ENCODE data around the gene B4GALT1. TPM values are rescaled to one million over a fixed set of nuclear protein-coding genes. Genes with fewer than 3 reads are reported as not detected.

B4GALT1 gene
- total RNA-seq, 1 experiment from 2014 or later, result 32.0 TPM

- TF ChIP-seq CTCF (conservative IDR thresholded peaks at IDR 0.05; ENCODE audit: low read depth, low read length) (no peak), EZH2 (IDR thresholded peaks at IDR 0.05; ENCODE audit: borderline replicate concordance, low read depth, low read length, poor library complexity, severe bottlenecking) (no peak)
- Histone ChIP-seq H3K36me3 (ENCODE audit: insufficient read depth, low read length, poor library complexity, severe bottlenecking) (no peaks in the 10 kb centered on the region), H3K9me3 (ENCODE audit: low read depth, low read length, poor library complexity, severe bottlenecking) (no peaks in the 10 kb centered on the region), H3K27me3 (replicated peaks; ENCODE audit: insufficient read depth, low read depth, low read length, poor library complexity) (no peaks in the 10 kb centered on the region), H3K4me1 (ENCODE audit: insufficient read depth, low read length, poor library complexity, severe bottlenecking) (peaks cover 30% of the 10 kb centered on the region), H3K4me3 (ENCODE audit: low read depth, low read length, poor library complexity, severe bottlenecking) (no peak overlapping the region), H3K27ac (ENCODE audit: low read depth, low read length, poor library complexity, severe bottlenecking) (no peak overlapping the region)
- intact Hi-C loops (cut with micrococcal nuclease; ENCODE audit: unreplicated experiment), result loop anchor here (5.0 kb wide), 1 partner anchor 53 kb away; no protein-coding TSS in a partner anchor
- BruUV-seq (replicated peaks), result no TSS peak
- CTCF ChIA-PET, result interaction anchor here (0.7 to 1.2 kb wide), 2 partner anchors 34 to 57 kb away, joined by 4 to 5 read pairs; no protein-coding TSS in a partner anchor
- no peak for DNase-seq (ENCODE audit: low spot score)
- POLR2A ChIA-PET (ENCODE audit: low non-redundant PET), result no interaction called here
Measured at GRCh38 chr9:33168941-33169544, 1.9 kb upstream of the B4GALT1 start.

GRCh38 chr9:33167972-33168461 lies 881 bp upstream of the B4GALT1 start:
- intact Hi-C loops (cut with micrococcal nuclease; ENCODE audit: unreplicated experiment), result loop anchor here (2.0 to 5.0 kb wide), 2 partner anchors 54 to 87 kb away; no protein-coding TSS in a partner anchor
- peak overlapping the region; percentile 80 for H3K27ac ChIP-seq (ENCODE audit: low read depth, low read length, poor library complexity, severe bottlenecking)

More at GRCh38 chr9:33167972-33168461, 881 bp upstream of the B4GALT1 start:
- peaks cover 38% of the 10 kb centered on the region for H3K4me1 ChIP-seq (ENCODE audit: insufficient read depth, low read length, poor library complexity, severe bottlenecking)
- ChIA-PET CTCF (no interaction called here), POLR2A (ENCODE audit: low non-redundant PET) (interaction anchor here (0.7 kb wide), 1 partner anchor 17 kb away, joined by 3 read pairs; no protein-coding TSS in a partner anchor)
- no peak for DNase-seq (ENCODE audit: low spot score)
- no peaks in the 10 kb centered on the region for H3K27me3 ChIP-seq (replicated peaks; ENCODE audit: insufficient read depth, low read depth, low read length, poor library complexity)
- H3K4me3 ChIP-seq (ENCODE audit: low read depth, low read length, poor library complexity, severe bottlenecking), result peak overlapping the region; percentile 95
- no peaks in the 10 kb centered on the region for H3K9me3 ChIP-seq (ENCODE audit: low read depth, low read length, poor library complexity, severe bottlenecking)
- TF ChIP-seq CTCF (conservative IDR thresholded peaks at IDR 0.05; ENCODE audit: low read depth, low read length), result no peak
- TF ChIP-seq EZH2 (IDR thresholded peaks at IDR 0.05; ENCODE audit: borderline replicate concordance, low read depth, low read length, poor library complexity, severe bottlenecking), result no peak
- no TSS peak for BruUV-seq (replicated peaks)
- H3K36me3 ChIP-seq (ENCODE audit: insufficient read depth, low read length, poor library complexity, severe bottlenecking), result no peaks in the 10 kb centered on the region
